HK-2 (cell line): ENCODE data around the gene SLC37A2.
A peak's percentile ranks its signal among the peaks of the same experiment; 100 is the strongest.

Source experiments
- DNase-seq: peaks from one replicate; pipeline ENCODE4 v3.0.0-alpha.2; 2018; ENCODE audit not compliant: unreplicated experiment

SLC37A2 gene

DNA sequence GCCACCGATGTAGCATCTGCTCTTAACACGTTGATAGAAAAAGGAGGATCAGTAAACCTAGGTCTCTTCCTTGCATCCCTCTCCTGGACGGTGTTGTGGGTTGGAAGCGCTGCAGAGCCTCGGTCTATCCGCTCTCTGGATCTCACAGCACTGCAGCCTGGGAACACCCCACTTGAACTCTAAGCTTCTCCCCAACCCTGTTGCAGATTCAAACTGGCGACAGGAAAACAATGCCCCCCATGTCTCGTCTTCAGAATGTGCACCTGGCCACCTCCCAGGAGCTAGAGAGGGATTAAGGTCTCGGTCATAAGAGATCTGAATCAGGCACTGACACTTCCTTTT lies 47.9 kb downstream of the SLC37A2 start:
- DNase-seq, result no peak

DNA sequence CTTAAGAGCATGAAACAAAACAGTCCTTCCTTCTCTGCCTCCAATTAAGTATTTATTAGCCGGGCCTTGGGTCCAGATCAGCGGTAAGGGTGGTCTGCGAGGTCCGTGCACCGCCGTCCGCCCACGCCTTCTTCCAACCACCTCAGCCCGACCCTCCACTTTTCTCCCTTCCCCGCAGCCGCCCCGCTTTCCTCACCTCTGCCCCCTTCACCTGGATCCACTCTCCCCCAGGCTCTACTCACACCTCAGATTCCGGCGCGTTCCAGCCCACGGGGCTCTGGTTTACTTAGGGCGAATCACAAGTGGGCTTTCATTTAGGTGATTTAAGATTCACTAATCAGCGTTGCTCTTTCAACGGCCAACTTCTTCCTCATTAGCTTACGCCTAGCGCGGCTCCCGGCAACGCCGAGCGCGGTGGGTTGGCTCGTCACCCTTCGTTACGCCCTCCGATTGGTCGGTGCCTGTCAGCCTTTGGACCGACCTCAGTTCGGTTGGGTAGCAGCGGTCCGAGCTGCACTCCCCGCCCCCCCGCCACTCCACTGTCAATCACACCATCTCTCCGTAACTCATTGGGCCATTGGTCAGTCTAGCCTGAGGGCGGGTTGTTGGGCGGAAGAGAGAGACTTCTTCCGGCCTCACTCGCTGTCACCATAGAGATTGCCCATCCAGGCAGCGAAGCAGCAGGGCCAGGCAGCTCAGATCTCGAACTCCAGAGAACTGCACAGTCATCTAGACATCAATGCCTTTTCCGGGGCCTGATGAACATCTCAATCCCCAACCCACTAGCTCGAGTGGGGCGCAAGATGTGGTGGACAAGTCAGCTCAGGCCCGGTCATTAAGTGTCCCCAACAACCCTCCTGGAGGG lies 48.5 kb downstream of the SLC37A2 start, which contains the start of gene TMEM218:
TSS of gene TMEM218 (minus strand) at position 284 of the 865 bp plus-strand sequence. CDS start 9,385 bp downstream, outside the sequence.
- peak; percentile 95 for DNase-seq

DNA sequence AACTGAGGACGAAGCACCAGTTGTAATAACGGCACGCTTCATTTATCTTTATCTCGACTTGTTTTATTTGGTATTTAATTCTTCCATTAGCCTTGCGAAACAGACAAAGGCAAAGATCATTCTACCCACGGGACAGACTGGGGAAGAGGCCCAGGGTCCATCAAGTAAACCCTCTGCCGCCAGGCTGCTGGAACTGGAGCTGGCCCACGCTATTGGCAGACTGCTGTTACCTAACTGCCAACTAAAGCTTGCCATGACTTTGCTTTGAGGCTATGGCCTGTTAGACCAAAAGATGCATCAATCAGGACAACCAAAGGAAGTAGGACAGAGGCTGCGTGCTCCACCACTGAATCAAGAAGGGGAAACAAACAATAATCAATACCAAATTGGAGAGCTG lies 49.1 kb downstream of the SLC37A2 start:
- no peak for DNase-seq

DNA sequence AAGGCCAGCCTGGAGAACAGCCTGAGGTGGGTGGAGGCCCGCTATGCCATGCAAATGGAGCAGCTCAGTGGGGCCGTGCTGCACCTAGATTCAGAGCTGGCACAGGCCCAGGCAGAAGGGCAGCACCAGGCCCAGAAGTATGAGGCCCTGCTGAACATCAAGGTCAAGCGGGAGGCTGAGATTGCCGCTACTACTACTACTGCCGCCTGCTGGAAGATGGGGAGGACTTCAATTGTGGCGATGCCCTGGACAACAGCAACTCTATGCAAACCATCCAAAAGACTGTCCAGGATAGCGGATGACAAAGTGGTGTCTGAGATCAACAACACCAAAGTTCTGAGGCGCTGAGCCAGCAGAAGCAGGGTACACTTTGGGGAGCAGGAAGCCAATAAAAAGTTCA lies 51.4 kb downstream of the SLC37A2 start:
- DNase-seq, result no peak

DNA sequence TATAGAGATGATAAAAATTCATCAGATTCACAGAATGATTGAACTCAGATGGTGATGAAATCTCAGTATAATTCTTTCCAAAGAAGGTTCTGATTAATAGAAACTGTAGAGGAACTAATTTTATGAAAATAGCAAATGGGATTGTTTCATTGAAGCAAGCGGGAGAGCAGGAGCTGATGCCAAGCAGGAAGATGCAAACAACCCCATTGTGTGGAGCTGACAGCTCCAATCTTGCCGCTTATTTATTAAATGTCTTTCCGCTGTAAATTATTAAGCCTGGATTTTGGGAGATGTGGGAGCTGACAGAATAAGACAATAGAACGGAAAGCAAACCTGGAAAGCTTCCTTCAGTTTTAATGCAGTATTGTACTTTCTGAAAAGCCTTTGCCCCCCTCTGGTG lies 54.3 kb downstream of the SLC37A2 start:
- no peak for DNase-seq

DNA sequence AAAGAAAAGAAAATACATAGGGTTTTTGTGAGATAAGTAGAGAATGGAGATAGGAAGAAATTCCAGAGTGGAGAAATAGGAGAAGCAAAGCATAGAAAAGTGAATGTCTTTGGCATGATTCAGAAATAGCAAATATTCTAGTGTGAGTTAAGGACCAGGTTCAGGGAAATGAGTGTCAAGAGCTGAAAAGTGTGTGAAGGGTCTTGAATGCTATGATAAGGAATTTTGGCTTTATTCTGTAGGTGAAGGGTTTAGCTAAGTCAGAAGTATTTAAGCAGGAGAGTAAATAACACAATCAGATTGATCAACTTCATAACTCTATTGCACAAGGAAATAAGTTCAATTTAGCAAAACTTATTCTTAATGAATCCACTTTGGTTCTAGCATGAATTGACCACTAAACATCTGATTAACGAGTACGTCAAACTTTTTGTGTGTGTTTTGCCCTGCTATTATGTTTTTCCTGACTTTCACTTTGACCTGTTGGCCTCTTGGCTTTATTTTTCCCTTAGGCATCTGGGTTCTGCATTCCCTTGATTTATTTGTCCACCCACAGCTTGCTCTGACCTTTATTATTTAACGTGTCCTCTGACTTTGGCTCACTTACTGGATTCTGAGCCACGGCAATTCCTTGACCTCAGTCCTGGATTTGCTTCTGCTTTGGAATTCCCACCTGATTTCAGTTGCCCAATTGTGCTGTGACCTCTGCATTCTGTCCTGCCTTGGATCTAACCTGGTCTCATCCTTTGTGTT lies 60.3 kb downstream of the SLC37A2 start:
- DNase-seq, result no peak

DNA sequence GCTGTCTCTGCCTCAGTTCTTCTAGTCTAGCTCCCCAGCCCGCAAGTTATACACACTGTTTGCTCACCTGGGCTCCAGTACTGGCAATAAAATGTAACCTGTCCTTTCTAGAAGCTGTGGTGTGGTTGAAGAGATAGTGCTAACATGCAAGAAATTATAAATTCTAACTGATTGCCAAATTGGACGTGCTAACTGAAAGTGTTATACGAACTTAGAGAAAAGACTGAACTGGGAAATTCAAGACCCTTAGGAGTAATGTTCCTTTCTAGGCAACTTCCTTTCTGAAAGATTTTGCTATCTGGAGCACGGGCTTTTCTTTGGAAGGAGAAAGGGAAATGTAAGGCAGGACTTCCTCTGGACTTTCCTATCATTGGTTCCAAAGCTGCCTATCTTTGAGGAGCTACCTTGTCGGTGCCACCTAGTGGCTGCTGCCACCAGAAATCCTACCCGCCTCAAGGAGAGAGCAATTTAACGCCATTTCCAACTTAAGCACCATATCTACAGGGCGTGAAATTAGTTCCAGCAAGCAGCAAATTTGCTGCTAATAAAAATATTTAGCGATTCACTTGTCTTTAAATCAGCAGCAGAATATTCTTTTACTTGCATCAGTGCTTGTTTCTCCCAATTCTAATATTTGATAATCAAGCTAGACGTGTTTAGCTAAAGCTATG lies 61.0 kb downstream of the SLC37A2 start:
- peak; percentile 19 for DNase-seq

DNA sequence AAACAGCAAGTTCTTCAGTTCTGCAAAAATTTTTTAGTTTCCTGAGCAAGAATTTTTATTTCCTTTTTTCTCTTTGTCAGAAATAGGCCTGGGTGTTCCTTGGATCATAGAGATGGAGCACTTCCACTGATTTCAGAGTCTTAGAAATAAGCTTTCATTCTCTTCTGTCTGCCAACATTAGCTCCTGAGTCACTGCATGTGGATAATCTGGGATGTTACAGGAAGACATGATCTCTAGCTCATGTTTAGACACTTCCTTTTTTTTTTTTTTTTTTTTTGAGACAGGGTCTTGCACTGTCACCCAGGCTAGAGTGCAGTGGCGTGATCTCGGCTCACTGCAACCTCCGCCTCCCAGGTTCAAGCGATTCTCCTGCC lies 61.5 kb downstream of the SLC37A2 start:
- DNase-seq, result no peak

DNA sequence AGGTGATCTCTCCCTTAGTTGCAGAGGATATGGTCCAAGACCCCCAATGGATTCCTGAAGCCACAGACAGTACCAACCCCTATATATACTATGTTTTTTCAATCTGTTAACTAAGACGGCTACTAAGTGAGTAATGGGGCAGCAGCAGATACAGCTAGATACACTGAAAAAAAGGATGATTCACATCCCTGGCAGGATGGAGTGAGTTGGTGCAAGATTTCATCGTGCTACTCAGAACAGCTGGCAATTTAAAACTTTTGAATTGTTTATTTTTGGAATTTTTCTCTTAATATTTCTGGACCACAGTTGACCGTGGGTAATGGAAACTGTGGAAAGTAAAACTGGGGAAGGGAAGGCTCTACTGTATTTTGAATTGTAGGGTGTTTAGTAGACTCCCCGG lies 65.3 kb downstream of the SLC37A2 start:
- DNase-seq, result no peak

DNA sequence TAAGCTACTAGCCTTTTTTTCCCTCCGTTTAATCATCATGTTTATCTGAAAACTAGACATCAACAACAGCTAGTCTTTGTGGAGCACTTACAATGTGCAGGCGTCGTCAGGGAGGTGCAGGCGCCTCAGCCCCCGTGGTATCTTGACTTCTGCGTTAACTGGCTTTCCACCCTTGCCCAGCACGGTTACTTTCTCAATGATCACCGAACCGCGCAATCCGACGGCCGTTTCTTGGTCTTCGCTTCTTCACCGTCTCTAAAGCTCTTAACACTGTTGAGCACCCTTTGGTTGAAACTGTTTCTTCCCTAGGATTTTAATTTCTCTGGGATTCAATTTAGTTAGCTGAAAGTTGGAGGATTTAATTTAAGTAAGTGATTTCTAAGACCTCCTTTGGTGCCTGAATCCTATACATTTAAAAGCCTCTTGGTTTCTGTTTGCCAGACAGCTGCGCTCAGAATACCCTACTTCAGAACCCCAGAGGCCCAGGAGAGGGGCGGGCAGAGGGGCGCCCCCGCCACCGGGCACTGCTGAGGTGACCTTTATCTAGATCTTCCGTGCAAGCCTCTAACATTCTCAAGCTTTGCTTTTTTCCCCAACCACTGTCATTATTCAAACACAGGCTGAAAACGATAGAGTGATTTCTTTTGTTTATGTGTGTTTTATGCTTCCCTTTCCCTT lies 66.3 kb downstream of the SLC37A2 start:
- no peak for DNase-seq

DNA sequence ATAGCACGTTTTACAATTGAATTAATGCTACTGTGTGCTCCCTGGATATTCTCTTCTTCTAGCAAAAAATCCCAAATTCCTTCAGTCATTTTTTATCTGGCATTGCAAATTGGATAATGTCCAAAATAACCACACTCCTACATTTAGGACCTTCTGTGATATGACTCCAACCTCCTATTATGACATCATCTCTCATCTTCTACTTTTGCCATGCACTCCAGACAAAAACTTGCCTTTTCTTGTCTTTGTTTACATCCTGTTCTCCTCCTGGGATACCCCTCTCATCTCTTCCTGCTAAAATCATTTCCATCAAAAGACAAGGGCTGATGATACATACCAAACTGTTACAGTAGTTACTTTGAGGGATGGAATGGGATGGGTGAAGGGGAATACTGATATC lies 69.0 kb downstream of the SLC37A2 start:
- no peak for DNase-seq

DNA sequence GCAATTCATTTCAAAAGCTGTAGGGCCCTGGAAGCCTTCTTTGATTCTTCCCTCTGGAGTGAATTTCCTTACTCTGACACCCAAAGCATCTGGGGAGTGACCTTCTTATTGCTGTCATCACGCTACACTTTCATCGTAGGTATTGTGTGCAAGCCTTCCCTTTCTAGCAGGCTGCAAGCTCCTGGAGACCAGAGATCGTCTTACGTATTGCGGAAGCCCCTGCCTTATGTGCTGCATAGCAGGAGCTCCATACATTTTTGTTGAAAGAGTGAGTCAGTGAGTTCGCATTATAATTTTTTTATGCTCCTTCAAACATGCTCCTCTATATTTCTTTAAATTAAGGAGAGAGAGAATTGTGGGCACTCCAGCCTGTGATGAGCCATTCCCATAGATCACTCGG lies 69.5 kb downstream of the SLC37A2 start:
- no peak for DNase-seq

DNA sequence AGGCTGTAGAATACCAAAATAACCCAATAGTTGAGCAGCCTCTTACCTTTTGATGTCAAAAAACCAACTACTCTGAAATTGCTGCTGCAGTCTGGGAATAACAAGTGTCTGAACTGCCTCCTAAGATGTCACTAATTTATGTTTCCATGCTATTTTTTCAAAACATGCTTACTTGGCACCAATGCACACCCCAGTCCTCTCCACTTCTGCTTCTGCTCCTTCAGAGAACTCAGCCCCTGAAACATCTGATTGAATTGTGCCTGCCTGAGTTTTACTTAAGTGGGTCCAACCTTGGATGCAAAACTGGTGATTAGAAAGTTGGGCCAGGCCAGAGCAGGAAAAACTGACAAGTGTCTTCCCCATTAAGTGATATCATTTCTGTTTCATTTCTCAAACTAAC lies 72.9 kb downstream of the SLC37A2 start:
- no peak for DNase-seq

DNA sequence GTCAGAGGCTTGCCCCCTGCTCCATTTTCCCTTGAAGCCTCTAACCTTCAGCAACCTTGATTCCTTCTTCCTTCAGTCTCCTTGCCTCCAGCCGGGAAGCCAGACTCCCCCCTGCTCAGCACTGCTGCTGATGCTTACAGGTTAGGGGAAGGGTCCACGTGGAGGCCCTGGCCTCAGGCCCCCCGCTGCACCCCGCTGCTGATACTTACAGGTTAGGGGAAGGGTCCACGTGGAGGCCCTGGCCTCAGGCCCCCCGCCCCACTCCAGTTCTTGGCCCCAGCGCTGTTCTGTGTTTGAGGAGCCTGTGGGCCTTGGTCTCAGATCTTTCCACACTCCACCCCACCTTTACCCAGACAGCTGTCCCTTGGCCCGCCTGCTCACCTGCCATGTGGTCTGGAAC lies 75.9 kb downstream of the SLC37A2 start:
- no peak for DNase-seq

DNA sequence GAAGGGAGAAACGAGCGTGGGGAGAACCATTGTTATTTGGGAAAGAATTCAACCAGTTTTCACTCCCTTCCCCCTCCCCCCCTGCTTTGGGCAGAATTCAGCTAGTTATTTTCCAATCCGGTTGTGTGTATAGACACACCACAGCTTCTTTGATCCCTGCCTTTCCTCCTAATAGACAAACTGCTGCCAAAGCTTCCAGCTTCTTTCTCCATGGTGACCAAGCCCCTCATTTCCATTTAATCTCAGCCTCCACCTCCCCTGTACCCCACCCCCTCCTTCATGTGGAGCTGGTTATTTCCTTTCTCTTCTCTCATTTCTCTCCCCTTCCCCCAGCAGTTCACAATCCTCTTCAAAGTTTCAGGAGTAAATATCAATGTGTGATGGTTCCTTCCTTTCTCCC lies 76.7 kb downstream of the SLC37A2 start:
- DNase-seq, result no peak
